OCI-LY3 (cell line): Measurements from ENCODE around the gene RPS6KA2.

Source experiments
- EZH2phosphoT487 ChIP-seq: fragments of 200-600 bp; shearing (Covaris generic); IDR thresholded peaks from 2 replicates; pipeline ENCODE4 v1.6.1; 2018; ENCODE audit warnings: antibody characterized with exemption, mixed run types, low read depth
- TF ChIP-seq, protein P1 (sequence below): fragments of 200-600, 300-600 bp; sonication (generic); IDR thresholded peaks from 2 replicates; pipeline ENCODE4 v1.5.1; 2014; ENCODE audit warnings: antibody characterized with exemption, low read length, low read depth

DNA sequence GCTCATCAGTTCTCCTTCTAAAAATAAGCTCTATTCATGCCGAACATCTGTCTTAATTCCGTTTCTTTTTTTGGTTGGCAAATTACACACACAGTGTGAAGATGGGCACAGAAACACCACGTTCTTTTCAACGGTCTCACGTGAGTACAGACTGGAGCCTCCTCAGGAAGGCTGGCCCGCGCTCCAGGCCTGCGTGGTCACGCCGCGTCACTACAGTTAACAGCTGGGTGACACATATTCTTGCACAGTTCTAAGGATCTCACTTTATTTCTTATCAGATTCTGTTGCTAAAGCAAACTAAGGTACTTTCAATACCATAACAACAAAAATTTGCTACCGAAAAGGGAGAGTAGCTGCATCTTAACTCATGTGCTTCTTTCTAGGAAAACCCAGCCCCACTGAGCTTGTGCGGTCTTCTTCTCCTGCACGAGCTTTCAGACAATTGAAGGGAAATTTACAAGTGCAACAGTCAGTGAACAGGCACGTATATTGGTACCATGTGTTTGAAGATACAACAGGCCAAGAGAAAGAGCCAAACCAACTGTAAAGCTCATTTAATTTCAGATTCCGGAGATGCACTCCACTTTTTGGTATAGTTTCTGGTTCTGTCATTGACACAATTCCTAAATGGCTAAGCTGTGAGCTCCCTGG is 188.7 kb downstream of the RPS6KA2 start:
- TF ChIP-seq, protein P1, sequence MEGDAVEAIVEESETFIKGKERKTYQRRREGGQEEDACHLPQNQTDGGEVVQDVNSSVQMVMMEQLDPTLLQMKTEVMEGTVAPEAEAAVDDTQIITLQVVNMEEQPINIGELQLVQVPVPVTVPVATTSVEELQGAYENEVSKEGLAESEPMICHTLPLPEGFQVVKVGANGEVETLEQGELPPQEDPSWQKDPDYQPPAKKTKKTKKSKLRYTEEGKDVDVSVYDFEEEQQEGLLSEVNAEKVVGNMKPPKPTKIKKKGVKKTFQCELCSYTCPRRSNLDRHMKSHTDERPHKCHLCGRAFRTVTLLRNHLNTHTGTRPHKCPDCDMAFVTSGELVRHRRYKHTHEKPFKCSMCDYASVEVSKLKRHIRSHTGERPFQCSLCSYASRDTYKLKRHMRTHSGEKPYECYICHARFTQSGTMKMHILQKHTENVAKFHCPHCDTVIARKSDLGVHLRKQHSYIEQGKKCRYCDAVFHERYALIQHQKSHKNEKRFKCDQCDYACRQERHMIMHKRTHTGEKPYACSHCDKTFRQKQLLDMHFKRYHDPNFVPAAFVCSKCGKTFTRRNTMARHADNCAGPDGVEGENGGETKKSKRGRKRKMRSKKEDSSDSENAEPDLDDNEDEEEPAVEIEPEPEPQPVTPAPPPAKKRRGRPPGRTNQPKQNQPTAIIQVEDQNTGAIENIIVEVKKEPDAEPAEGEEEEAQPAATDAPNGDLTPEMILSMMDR = no peak
- TF ChIP-seq EZH2phosphoT487 = no peak
